HFFc6 (cell line): Measurements from ENCODE around the gene FLNB. TPM values are rescaled to one million over a fixed set of nuclear protein-coding genes. Genes with fewer than 3 reads are reported as not detected.

Experiments
- DNase-seq: peaks from one replicate; pipeline ENCODE4 v3.0.0-alpha.2; 2018
- H3K27ac Mint-ChIP-seq: 2 replicates; pipeline ENCODE4 v1.8.0; 2020; ENCODE audit warnings: mild to moderate bottlenecking, mixed read lengths
- H3K27me3 Mint-ChIP-seq: 2 replicates; pipeline ENCODE4 v1.8.0; 2021; ENCODE audit warnings: mild to moderate bottlenecking, moderate library complexity, mixed read lengths; ENCODE audit not compliant: insufficient read depth
- H3K36me3 Mint-ChIP-seq: 2 replicates; pipeline ENCODE4 v1.8.0; 2021; ENCODE audit warnings: low read depth, mixed read lengths
- H3K4me1 Mint-ChIP-seq: 2 replicates; pipeline ENCODE4 v1.8.0; 2020; ENCODE audit warnings: low read depth, mixed read lengths
- H3K4me3 Mint-ChIP-seq: 2 replicates; pipeline ENCODE4 v1.8.0; 2020; ENCODE audit warnings: mild to moderate bottlenecking, moderate library complexity, mixed read lengths
- H3K9me3 Mint-ChIP-seq: 2 replicates; pipeline ENCODE4 v1.8.0; 2020; ENCODE audit warnings: mild to moderate bottlenecking, mixed read lengths
- CTCF ChIP-seq: fragments of 200-600 bp; sonication (generic); IDR thresholded peaks from 2 replicates; pipeline ENCODE4 v1.5.0; 2021; ENCODE audit warnings: antibody characterized with exemption, mild to moderate bottlenecking
- total RNA-seq, 6 experiments: library from RNA; stranded (reverse); fragmentation: NEBNext Ultra II Directional; extraction: Animal tissue kit (Norgen Biotek cat#: 25700); gene quantifications; 2 replicates in 1 of 6; 3 replicates in 5 of 6; pipeline ENCODE4 v1.2.3, GENCODE V29; 2021

FLNB gene
- total RNA-seq, 6 experiments from 2014 or later, result 93.8 to 117 (median 98.7) TPM

- Mint-ChIP-seq H3K27me3 (no peaks in the 10 kb centered on the region), H3K9me3 (no peaks in the 10 kb centered on the region), H3K4me1 (peaks cover 6% of the 10 kb centered on the region), H3K4me3 (no peak overlapping the region), H3K36me3 (no peaks in the 10 kb centered on the region), H3K27ac (no peak overlapping the region)
- no peak for TF ChIP-seq CTCF
- DNase-seq, result no peak
These were observed 185.6 kb downstream of the FLNB start for GRCh38 chr3:58193682-58194407.

GRCh38 chr3:58197588-58197987 is 189.4 kb downstream of the FLNB start:
- Mint-ChIP-seq H3K36me3 (no peaks in the 10 kb centered on the region), H3K27ac (no peak overlapping the region)

GRCh38 chr3:58198362-58198761 is 190.1 kb downstream of the FLNB start:
- H3K9me3 Mint-ChIP-seq, result 0 out of 2 replicates have a peak, but pooled peaks cover 4% of the 10 kb centered on the region
- no peak overlapping the region for H3K4me3 Mint-ChIP-seq
- peaks cover 13% of the 10 kb centered on the region for H3K4me1 Mint-ChIP-seq
- peaks cover 3% of the 10 kb centered on the region; the same call in 1 of the 2 replicates for H3K27me3 Mint-ChIP-seq
- H3K27ac Mint-ChIP-seq, result no peak overlapping the region
- TF ChIP-seq CTCF, result no peak
- DNase-seq, result no peak
- H3K36me3 Mint-ChIP-seq, result no peaks in the 10 kb centered on the region; the same call in 1 of the 2 replicates

More at GRCh38 chr3:58197588-58197987, 189.4 kb downstream of the FLNB start:
- Mint-ChIP-seq H3K4me1 (peaks cover 9% of the 10 kb centered on the region), H3K9me3 (no peaks in the 10 kb centered on the region), H3K4me3 (no peak overlapping the region), H3K27me3 (peaks cover 3% of the 10 kb centered on the region; the same call in 1 of the 2 replicates)
- no peak for TF ChIP-seq CTCF
- DNase-seq, result no peak

- Mint-ChIP-seq H3K4me1 (peaks cover 18% of the 10 kb centered on the region), H3K4me3 (no peak overlapping the region), H3K27ac (no peak overlapping the region), H3K36me3 (no peaks in the 10 kb centered on the region; the same call in 1 of the 2 replicates), H3K27me3 (peaks cover 3% of the 10 kb centered on the region; the same call in 1 of the 2 replicates), H3K9me3 (0 out of 2 replicates have a peak, but pooled peaks cover 4% of the 10 kb centered on the region)
- TF ChIP-seq CTCF, result no peak
- no peak for DNase-seq
These were observed 190.6 kb downstream of the FLNB start for GRCh38 chr3:58198804-58199203.

GRCh38 chr3:58200121-58200709 is 192.0 kb downstream of the FLNB start:
- no peak for TF ChIP-seq CTCF
- Mint-ChIP-seq H3K36me3 (no peaks in the 10 kb centered on the region; the same call in 1 of the 2 replicates), H3K4me3 (no peak overlapping the region), H3K27ac (no peak overlapping the region), H3K9me3 (0 out of 2 replicates have a peak, but pooled peaks cover 4% of the 10 kb centered on the region), H3K27me3 (peaks cover 3% of the 10 kb centered on the region; the same call in 1 of the 2 replicates), H3K4me1 (peaks cover 27% of the 10 kb centered on the region)
- no peak for DNase-seq
